Transverse colon (tissue), 4 donors: ENCODE measurements around the gene FBH1.

ENCODE experiments used
- CTCF ChIP-seq, 5 experiments: fragments of 200-600 bp in 3 of 5; fragments of 450-650 bp in 2 of 5; sonication (generic) in 3 of 5; IDR thresholded peaks; 1 replicate in 2 of 5; 2 replicates in 3 of 5; pipeline ENCODE4 v1.5.1; 2016 to 2017; ENCODE audit warnings: antibody characterized with exemption in 5 of 5, inconsistent platforms in 3 of 5, mild to moderate bottlenecking in 2 of 5, moderate library complexity in 1 of 5
- POLR2A ChIP-seq: fragments of 450-650 bp; IDR thresholded peaks from one replicate; pipeline ENCODE4 v1.6.1; 2016; ENCODE audit warnings: antibody characterized with exemption, mild to moderate bottlenecking, moderate library complexity
- POLR2AphosphoS5 ChIP-seq, 3 donors: sonication (generic); formaldehyde crosslinking; IDR thresholded peaks; one replicate each; pipeline ENCODE4 v1.6.1; 2016; ENCODE audit warnings: antibody characterized with exemption in 3 of 3

- TF ChIP-seq CTCF (IDR thresholded peaks at IDR 0.05) = no peak
- TF ChIP-seq POLR2AphosphoS5 (IDR thresholded peaks at IDR 0.05) = no peak
- TF ChIP-seq POLR2A = no peak
These were observed 50.8 kb downstream of the FBH1 start for GRCh38 chr10:5940807-5941218.
